GM03348 (cell line): ENCODE measurements around the gene CNTRL.

Experiments
- DNase-seq: peaks from one replicate; pipeline ENCODE4 v3.0.0; 2012; ENCODE audit warnings: low spot score

The CNTRL gene

DNA sequence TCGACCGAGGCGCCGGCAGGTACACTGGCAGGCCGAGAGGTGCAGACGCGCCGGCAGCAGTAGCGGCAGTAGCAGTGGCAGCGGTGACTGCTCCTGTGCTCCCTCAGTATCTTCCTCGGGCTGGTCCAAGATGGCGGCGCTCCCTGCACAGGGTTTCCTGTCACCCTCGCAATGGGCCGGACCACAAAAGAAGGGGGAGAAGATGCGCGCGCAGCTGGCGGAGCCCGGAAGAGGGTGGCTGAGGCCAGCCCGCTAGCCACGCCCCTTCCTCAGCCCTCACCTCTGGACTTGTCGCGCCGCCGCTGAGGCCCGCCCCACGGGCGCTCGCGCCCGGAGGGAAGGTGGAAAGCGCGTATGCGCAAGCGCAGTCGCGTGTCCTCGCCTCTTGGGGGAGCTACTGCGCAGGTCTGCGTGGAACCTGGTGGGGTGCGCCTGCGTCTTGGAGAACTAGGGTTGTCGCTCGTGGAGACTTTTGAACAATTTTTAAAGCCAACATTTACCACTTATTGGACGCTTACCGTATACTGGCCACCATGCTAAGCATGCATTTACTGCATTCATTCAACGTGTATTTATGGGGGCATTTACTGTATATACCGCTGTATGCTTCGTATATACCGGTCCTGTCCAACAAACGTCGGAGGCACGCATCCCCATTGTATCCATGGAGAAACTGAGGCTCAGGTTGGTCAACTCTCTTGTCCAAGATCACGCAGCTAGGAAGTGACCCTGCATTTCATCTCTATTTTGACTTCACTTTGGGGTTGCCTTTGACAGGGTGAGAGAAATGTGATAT lies 127.2 kb downstream of the CNTRL start, which contains the start of gene RAB14:
Gene RAB14, minus strand, starts transcription at position 132 of the 796 bp plus-strand sequence. CDS start 8,457 bp downstream, outside the sequence.
- peak; percentile 100 for DNase-seq

DNA sequence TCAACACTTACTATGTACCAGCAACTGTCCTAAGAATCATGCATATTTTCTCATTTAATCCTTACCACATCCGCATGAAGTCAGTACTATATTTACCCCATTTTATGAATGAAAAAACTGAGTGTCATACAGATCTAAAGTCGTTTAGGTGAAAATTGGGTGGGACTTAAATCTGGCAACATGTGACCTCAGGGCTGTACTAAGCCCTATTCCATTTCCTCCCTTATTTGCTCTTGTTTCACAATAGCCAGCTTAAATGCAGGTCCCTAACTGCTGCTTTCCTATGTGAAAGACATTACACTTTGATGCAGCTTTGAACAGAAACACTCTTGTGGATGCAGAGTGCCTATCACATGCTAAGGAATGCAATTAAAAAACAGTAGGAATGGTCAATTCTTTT lies 129.4 kb downstream of the CNTRL start:
- DNase-seq = no peak

DNA sequence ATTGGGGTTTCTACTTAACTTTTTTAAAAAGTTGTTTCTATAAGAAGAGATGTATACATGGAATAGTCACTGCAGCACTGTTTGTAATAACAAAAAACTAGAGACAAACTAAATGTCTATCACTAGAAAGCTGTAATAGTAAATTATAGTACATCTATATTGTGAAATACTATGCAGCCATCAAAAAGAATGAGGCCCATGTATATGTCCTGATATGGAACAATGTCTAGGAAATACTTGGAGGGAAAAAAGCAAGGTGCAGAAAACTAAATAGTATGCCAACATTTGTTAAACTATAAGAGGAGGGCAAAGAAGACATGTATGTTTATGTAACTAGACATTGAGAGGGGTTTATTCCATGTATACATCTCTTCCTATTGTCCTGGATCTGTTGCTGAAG lies 129.9 kb downstream of the CNTRL start:
- no peak for DNase-seq

DNA sequence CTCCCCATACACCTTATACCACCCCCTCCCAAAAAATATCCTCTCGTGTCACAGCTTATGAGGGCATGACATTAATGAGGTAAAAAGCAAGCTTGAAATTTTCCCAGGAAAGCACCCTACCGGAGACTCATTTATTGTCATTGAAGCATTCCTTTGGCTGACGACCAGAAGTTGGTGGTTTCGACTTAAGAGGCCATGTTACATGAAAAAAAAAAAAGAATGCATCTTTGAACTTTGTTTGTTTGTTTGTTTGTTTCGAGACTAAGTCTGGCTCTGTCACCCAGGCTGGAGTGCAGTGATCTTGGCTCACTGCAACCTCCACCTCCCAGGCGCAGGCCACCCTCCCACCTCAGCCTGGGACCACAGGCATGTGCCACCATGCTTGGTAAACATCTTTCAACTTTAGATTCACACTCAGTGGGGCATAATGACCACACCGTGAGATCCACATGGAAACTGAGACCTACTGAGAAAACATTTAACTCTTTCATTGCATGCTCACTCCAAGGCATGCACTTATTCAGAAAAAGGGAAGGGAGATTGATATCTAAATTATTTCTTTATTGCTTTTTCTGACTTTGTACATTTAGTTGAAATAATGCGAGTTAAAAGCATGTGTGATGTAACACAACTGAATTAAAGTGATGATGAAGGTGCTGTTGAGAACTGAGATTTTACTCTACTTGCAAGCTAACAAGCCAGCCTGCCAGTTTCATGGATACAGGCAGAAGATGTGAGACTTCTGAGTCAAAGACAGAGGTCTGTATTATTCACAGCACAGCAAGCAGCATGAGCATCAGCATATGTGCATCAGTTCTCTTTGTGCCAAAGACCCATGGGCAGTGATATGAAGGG lies 132.0 kb downstream of the CNTRL start:
- DNase-seq = no peak

DNA sequence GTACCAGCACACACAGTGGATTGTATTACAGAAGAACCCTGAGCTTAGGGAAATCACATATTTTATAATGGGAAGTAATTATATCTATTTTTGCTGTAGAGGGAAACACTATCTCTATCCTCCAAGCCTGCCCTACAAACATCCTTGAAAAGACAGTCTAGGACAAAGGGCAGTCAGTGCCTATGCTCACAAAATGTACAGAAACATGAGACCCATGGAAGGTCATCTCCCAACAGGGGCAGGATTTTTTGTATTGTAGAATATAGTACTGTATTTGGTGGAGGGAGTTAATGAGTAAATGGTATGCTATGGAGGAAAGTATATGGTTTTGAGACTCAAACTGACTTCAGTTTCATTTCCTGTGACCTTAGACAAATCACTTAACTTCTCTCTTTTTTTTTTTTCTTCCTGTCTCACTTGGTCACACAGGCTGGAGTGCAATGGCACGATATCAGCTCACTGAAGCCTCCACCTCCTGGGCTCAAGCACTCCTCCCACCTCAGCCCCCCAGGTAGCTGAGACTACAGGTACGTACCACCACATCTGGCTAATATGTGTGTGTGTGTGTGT lies 132.7 kb downstream of the CNTRL start:
- no peak for DNase-seq

DNA sequence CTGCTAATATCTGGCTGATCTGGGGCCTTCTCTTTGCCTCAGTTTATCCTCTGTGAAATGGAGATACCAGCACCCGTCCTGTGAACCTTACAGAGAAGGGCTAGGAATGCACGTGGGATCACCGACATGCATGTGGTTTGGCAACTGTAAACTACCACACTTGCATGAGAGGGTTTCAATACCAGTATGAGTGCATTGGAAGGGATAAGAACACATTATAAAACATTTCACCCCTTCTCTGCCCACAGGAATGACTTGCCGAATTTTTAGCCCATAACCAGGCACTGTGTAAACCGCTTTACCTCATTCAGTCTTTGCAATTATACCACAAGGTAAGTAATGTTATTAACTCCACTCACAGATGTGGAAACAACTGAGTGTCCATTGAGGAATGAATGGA lies 135.8 kb downstream of the CNTRL start:
- no peak for DNase-seq

DNA sequence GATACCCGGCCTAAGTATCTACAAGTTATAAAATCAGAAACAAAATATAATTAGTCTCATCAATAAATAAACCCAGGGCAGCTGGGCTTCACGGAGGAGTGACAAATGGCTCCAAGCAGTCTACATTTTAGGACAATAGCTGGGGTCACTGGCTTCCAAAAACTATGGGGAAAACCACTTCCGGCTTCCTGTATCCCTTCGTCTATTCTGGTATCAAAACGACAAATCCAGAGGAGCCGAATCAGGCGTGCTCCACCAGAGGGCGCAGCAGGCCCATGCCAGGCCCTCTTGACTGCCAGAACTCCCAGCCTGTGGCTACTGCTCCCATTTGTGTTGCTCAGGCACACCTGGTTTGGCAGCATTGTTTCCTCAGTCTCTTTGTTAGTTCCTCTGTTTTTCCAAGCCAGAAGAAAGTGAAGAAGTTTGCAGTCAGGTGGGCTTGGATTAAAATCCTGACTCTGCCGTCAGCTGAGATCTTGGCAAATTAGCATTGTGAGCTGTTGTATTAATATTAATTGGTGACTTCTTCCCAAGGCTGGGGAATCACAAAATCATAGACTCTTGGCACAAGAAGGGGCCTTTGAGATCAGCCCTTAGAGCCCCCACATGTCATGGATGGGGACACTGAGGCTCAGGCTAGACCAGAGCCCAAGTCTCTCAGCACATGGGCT lies 138.5 kb downstream of the CNTRL start:
- peak; percentile 91 for DNase-seq

DNA sequence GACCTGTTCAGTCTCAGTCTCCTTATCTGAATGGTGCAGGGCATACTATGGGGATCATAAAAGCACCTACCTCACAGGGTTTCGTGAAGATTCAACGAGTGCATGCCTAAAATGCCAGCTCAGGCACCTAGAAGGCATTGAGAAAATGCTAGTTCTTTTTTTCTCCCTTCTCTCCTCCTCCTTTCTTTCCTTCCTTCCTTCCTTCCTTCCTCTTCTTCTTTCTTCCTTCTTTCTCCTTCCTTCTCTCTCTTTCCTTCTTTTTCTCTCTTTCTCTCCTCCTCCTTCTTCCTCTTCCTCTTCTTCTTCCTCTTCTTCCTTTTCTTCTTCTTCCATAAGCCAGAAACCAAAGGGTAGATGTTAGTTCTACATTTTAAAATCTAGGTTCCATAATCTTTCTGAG lies 139.2 kb downstream of the CNTRL start:
- no peak for DNase-seq

DNA sequence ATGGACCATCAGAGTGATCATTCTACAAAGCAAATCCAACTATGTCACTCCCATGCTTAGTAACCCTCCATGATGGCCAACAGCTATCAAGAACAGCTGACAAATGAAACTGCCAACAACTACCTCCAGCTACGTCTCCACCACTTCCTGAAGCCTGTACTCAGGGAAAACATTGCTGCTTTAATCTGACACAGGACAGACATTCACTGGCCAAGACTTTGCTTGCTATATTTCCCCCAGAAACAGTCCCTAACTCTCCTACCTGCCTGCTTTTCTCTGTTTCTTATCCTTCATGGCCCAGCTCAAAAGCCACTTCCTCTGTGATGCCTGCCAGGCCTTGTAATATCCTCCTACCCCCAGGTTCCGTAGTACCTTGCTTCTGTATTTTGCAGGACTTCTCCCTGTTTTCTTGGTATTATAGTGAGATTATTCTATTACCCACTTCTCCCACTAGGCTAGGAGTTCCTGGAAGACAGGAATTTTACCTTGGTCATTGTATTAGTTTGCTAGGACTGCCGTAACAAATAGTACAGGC lies 141.6 kb downstream of the CNTRL start:
- no peak for DNase-seq

DNA sequence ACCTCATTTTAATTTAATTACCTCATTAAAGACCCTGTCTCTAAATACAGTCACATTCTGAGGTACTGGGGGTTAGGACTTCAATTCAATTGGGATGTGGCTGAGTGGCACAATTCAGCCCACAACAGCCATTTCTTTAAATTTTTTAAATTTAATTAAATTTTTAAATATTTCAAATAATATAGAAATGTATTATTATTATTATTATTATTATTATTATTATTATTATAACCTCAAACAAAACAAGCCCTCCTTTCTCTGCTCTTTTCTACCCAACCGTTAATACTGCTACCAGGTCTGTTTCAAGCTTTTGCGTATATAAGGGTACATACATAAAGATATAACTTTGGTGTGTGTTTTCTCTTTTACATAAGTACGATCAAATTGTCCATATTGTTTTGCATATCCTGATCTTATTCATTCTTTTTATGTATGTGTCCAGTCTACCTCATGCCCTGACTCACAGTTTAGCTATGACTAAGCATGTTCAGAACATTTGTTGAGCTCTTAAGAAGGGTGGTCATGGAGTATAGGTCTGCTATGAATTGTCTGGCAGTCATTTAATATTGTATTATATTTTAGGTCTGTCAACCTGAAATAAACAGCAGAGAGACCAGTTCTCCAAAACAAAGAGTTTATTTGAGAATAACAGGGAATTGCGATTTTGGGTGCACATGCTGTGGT lies 143.0 kb downstream of the CNTRL start:
- DNase-seq = no peak

DNA sequence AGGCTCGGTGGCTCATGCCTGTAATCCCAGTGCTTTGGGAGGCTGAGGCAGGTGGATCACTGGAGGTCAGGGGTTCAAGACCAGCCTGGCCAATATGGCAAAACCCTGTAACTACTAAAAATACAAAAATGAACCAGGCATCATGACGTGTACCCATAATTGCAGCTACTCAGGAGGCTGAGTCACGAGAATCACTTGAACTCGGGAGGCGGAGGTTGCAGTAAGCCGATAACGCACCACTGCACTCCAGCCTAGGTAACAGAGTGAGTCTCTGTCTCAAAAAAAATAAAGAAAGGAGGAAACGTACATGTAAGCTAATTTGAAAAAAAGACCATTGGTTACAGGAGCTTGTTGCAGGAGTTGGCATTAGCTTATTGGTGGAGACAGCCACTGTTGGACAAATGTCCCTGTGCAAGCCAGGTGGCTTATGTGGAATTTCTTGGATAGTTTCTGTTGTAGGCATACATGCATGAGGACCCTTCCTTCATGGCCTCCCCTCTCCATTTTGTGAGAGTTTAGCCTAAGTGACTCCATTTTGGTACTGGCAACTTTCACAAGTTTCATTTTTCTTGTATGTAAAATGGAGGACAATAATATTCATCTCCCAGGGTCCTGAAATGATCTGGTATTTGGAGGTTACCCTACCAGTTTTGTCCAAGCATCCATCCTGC lies 143.7 kb downstream of the CNTRL start:
- DNase-seq = no peak

DNA sequence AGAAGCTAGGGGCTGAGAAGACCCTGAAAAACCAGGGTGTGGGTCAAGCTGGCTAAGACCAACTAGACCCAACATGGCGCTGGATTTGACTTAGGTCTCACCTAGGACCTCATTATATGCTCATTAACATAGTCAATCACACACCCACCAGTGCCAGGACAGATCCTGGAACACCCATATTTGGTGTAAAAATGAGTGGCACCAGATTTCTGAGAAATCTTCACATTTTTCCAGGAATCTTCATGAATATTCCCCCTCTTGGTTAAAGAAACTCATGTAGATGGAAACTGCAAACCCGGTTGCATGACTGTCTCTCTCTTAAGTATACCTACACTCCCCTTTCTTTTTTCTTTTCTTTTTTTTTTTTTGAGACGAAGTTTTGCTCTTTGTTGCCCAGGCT lies 144.8 kb downstream of the CNTRL start:
- no peak for DNase-seq

DNA sequence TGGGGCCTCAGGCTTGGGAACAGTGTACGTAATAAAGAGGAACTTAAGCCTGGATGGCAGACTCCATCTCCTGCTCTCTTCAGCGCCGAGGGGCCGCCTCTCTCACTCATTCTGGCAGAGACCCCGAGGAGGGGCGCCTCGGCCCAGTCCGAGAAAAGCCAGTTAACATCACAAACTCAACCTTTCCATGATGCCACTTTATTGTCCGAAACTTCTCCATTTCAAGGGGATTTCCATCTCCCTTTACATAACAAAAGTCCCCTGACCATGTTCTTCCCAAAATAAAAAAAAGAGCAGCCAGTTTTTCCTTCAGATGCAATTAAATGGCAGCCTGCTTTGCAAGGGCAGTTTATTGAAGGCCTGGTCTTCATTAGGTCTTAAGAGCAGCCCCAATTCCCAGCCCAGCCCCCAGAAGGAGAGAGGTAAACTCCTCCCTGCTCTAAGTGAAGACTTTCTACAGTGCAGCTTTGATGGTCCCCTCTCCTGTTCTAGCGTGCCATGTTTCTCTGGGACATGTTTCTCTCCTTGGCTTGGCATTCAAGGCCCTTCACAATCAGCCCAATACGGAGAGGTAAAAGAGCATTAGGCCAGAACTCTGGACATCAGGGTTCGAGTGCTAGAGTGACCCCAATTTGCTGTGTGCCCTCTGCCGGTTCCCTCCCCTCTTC lies 146.4 kb downstream of the CNTRL start:
- DNase-seq = no peak

DNA sequence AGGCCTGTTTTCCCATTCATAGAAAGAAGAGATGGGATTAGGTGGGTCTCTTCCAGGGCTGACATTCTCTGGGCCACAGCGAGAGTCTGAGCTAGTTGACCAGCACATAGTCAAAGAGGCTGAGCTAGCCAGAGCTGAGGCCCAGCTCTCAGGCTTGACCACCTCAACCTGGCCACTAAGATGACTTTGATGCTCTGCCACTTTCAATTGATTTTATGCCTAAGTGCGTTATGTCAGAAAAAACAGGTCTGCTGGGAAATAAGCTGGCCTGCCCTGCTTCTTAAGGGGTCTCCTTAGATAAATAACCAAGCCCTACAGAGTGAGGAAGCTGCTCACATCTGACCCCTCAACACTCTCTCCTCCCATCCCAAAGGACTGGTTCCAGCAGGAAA lies 146.9 kb downstream of the CNTRL start:
- DNase-seq = no peak

DNA sequence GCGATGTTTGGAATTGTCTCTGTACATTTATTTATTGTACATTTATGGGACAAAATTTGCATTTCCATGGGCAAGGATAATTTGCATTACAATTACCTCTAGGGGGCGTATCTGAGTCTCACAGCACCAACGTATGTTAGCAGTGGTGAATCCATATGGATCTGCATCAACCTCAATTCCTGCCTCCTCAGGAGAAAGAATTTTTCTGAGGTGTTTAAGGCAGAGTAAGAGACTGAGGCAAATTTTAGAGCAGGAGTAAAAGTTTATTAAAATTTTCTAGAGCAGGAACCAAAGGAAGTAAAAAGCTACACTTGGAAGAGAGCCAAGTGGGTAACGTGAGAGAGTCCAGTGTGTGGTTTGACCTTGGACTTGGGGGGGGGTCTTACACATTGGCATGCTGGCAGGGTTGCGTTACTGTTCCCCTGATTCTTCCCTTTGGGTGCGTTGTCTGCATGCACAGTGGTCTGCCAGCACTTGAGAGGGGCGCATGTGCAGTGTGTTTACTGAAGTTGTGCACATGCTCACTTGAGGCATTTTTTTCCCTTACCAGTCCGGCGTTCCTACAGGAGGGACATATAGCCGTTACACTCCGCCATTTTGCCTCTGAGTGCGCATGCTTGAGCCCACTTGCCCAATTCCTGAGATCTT lies 147.9 kb downstream of the CNTRL start:
- peak; percentile 55 for DNase-seq

DNA sequence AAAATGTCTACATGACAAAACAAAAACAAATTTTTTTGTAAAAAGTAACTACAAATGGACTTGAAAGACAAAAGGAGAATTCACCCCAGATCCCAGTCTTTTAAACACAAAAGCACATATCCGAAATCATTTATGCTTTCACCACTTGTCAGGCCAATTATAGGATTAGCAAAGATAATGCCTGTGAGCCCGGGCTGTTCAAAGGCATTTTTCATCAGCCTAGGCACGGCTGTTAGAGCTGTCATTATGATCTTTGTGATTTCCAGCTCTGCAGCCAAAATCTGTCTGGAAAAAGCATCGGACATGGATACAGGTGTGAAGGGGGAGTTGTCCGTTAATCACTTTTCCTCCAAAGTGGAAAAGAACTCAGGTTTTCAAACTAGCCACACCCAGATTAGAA lies 150.5 kb downstream of the CNTRL start:
- DNase-seq = no peak

DNA sequence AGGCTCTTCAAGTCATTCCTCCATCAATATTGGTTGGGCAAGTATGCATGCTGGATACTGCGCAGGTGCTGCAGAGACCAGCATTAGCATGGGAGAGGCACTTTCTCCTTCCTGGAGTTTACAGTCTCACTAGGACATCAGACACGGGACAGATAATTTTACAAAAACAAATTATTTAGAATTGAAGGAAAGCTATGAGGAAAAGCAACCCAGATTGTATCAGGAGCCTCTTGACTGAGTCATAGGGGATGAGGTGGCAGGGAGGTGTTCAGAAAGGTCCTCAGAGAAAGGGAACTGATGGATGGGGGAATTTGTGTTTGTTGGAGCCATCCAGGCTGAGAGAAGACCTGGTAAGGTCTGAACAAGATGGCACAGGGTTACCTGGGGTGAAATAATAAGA lies 151.4 kb downstream of the CNTRL start:
- DNase-seq = peak; percentile 62
